OCI-LY7 (cell line): ENCODE results near the gene POLA1. TPM values are rescaled to one million over a fixed set of nuclear protein-coding genes. Genes with fewer than 3 reads are reported as not detected.

Source experiments
- BruUV-seq: library from RNA; stranded (reverse); fragments of 400-500 nt; replicated peaks from 2 replicates; lab custom pipeline; 2021; lab: Mats Ljungman, UMichigan
- CTCF ChIA-PET: fragments of 300-600 bp; sonication (Branson Sonifier 250); formaldehyde crosslinking; loops from one replicate; lab custom pipeline; 2022; ENCODE audit warnings: antibody characterized with exemption; ENCODE audit not compliant: unreplicated experiment; lab: Charles Lee
- POLR2A ChIA-PET: fragments of 300-600 bp; sonication (Branson Sonifier 250); formaldehyde crosslinking; loops from one replicate; lab custom pipeline; 2022; ENCODE audit warnings: antibody characterized with exemption; lab: Charles Lee
- DNase-seq: peaks from one replicate; pipeline ENCODE4 v3.0.0-alpha.2; 2015; ENCODE audit warnings: low spot score
- H2AFZ ChIP-seq: fragments of 200-600 bp; sonication (generic), shearing (Covaris generic); 2 replicates; pipeline ENCODE4 v1.6.1; 2014; ENCODE audit warnings: mild to moderate bottlenecking, antibody characterized with exemption, low read length, moderate library complexity
- H3K27ac ChIP-seq: fragments of 200-600 bp; sonication (generic); 2 replicates; pipeline ENCODE4 v1.5.1; 2014; ENCODE audit warnings: mixed run types, low read depth, mild to moderate bottlenecking, moderate library complexity, low read length, inconsistent platforms; ENCODE audit not compliant: poor library complexity, severe bottlenecking
- H3K36me3 ChIP-seq: fragments of 200-600 bp; sonication (generic); 2 replicates; pipeline ENCODE4 v1.6.1; 2014; ENCODE audit warnings: mild to moderate bottlenecking, antibody characterized with exemption, low read length, moderate library complexity, mixed read lengths; ENCODE audit not compliant: insufficient read depth
- H3K4me1 ChIP-seq: fragments of 200-600 bp; sonication (generic); 2 replicates; pipeline ENCODE4 v1.5.1; 2014; ENCODE audit warnings: mild to moderate bottlenecking, low read length; ENCODE audit not compliant: insufficient read depth, poor library complexity, severe bottlenecking
- H3K4me2 ChIP-seq: fragments of 200-600 bp; sonication (generic); 2 replicates; pipeline ENCODE4 v1.6.1; 2014; ENCODE audit warnings: mild to moderate bottlenecking, low read length
- H3K4me3 ChIP-seq: fragments of 200-600 bp; sonication (generic); 2 replicates; pipeline ENCODE4 v1.5.1; 2014; ENCODE audit warnings: mild to moderate bottlenecking, low read depth, low read length; ENCODE audit not compliant: poor library complexity, severe bottlenecking
- H3K79me2 ChIP-seq: fragments of 200-600 bp; sonication (generic); 2 replicates; pipeline ENCODE4 v1.6.1; 2016; ENCODE audit warnings: low read depth, mild to moderate bottlenecking, low read length, moderate library complexity, mixed read lengths; ENCODE audit not compliant: insufficient read depth
- H3K9me2 ChIP-seq: fragments of 200-600 bp; sonication (generic); 2 replicates; pipeline ENCODE4 v1.6.1; 2016; ENCODE audit warnings: mild to moderate bottlenecking, low read length, mixed read lengths; ENCODE audit not compliant: insufficient read depth
- H3K9me3 ChIP-seq: fragments of 200-600 bp; sonication (generic); 2 replicates; pipeline ENCODE4 v1.6.1; 2014; ENCODE audit warnings: mild to moderate bottlenecking, mixed run types, low read length, mixed read lengths
- H4K20me1 ChIP-seq: fragments of 200-600 bp; sonication (generic); 2 replicates; pipeline ENCODE4 v1.6.1; 2014; ENCODE audit warnings: mild to moderate bottlenecking, antibody characterized with exemption, low read length, moderate library complexity, mixed read lengths; ENCODE audit not compliant: insufficient read depth
- EZH2phosphoT487 ChIP-seq: fragments of 200-600 bp; sonication (generic); IDR thresholded peaks from 2 replicates; pipeline ENCODE4 v1.6.1; 2018; ENCODE audit warnings: low read depth, borderline replicate concordance, mild to moderate bottlenecking, mixed run types, antibody characterized with exemption, low read length, moderate library complexity, mixed read lengths
- intact Hi-C: fragments of 100-400 bp; cut with micrococcal nuclease; formaldehyde crosslinking; loops from one replicate; pipeline ENCODE4 v1.10.0; 2022; ENCODE audit not compliant: unreplicated experiment
- total RNA-seq, 2 experiments: library from RNA; depleted of rRNA in 1 of 2; stranded (reverse); fragments of >200 nt in 1 of 2; shearing (Covaris generic) in 1 of 2; gene quantifications; 2 replicates each; pipeline ENCODE4 v1.2.3, GENCODE V29; 2014 to 2022
- TF ChIP-seq, protein P1 (sequence below): fragments of 200-600 bp; sonication (generic); conservative IDR thresholded peaks from 2 replicates; pipeline ENCODE4 v1.5.1; 2014; ENCODE audit warnings: mild to moderate bottlenecking, antibody characterized with exemption, low read length, moderate library complexity, mixed read lengths

POLA1 gene
- total RNA-seq, 2 experiments from 2014 or later = 58.0 to 65.1 TPM

DNA sequence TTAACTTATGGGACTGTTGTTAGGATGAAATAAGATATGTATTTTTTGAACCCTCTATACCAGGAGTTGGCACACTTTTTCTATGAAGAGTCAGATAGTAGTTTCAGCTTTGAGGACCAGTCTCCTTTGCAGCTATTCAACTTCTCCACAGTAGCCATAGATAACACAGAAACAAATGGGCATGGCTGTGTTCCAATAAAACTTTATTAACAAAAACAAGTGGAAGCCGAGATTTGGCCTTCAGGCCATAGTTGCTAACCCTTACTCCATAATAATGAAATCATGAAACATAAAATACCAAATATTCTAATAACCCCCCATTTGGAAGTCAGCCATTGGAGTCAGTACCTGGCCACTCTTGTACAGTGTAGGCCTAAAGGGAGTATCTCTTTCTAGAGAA, 291.4 kb downstream of the POLA1 start:
- H3K9me2 ChIP-seq = no peaks in the 10 kb centered on the region
- no peaks in the 10 kb centered on the region for H3K9me3 ChIP-seq
- CTCF ChIA-PET = no interaction called here
- no peaks in the 10 kb centered on the region for H3K4me1 ChIP-seq
- DNase-seq = no peak
- no TSS peak for BruUV-seq
- no peak for TF ChIP-seq EZH2phosphoT487
- TF ChIP-seq, protein P1, sequence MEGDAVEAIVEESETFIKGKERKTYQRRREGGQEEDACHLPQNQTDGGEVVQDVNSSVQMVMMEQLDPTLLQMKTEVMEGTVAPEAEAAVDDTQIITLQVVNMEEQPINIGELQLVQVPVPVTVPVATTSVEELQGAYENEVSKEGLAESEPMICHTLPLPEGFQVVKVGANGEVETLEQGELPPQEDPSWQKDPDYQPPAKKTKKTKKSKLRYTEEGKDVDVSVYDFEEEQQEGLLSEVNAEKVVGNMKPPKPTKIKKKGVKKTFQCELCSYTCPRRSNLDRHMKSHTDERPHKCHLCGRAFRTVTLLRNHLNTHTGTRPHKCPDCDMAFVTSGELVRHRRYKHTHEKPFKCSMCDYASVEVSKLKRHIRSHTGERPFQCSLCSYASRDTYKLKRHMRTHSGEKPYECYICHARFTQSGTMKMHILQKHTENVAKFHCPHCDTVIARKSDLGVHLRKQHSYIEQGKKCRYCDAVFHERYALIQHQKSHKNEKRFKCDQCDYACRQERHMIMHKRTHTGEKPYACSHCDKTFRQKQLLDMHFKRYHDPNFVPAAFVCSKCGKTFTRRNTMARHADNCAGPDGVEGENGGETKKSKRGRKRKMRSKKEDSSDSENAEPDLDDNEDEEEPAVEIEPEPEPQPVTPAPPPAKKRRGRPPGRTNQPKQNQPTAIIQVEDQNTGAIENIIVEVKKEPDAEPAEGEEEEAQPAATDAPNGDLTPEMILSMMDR = no peak
- peaks cover 4% of the 10 kb centered on the region; the same call in 1 of the 2 replicates for H3K36me3 ChIP-seq
- intact Hi-C loops = no loop called here
- no peak overlapping the region for H2AFZ ChIP-seq
- no peaks in the 10 kb centered on the region for H4K20me1 ChIP-seq
- H3K4me2 ChIP-seq = no peak overlapping the region
- no peaks in the 10 kb centered on the region for H3K79me2 ChIP-seq
- no peak overlapping the region for H3K27ac ChIP-seq
- POLR2A ChIA-PET = no interaction called here
- H3K4me3 ChIP-seq = no peak overlapping the region

DNA sequence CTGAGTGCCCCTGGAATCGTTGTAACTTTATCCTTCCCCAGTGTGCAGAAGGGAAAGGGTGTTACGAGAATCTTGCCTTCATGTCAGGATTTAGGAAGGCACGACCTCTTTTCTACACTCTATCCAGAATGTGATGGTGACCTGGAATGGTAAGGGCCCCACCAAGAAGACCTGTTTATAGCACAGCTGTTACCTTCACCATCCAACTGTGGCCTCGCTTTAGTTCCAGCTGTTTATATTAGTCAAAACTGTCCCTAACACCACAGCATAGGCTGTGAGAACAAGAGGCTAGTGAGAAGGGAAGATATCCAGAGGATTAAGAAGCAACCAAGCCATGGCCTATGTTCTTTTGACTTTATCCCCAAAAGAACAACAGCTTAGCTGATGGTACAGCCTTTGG, 294.0 kb downstream of the POLA1 start:
- H3K4me3 ChIP-seq = no peak overlapping the region
- no peak overlapping the region for H3K27ac ChIP-seq
- H3K9me3 ChIP-seq = no peaks in the 10 kb centered on the region
- intact Hi-C loops = no loop called here
- H2AFZ ChIP-seq = no peak overlapping the region
- H3K9me2 ChIP-seq = no peaks in the 10 kb centered on the region
- H3K4me2 ChIP-seq = no peak overlapping the region
- TF ChIP-seq, protein P1 = no peak
- no peak for TF ChIP-seq EZH2phosphoT487
- DNase-seq = no peak
- ChIA-PET CTCF (no interaction called here), POLR2A (no interaction called here)
- H3K36me3 ChIP-seq = peaks cover 4% of the 10 kb centered on the region; the same call in 1 of the 2 replicates
- H3K79me2 ChIP-seq = no peaks in the 10 kb centered on the region
- BruUV-seq = no TSS peak
- H4K20me1 ChIP-seq = no peaks in the 10 kb centered on the region
- H3K4me1 ChIP-seq = no peaks in the 10 kb centered on the region

DNA sequence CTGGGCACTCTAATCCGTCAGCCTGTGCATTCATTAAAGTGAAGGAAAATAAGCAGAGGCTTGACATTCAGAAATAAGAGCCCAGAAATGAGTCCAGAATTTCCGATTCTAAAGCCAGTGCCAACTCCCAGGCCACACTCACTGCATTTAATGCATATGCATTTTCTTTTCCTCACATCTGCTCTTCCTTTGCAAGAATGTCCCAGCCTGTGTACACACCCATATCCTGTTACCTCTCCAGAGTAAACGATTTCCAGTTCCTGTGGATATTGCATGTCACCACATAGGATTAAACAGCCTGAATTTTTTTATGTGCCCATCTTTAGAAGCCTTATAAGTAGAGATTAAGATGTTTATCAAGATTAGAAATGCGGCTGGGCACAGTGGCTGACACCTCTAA, 294.6 kb downstream of the POLA1 start:
- Histone ChIP-seq H4K20me1 (no peaks in the 10 kb centered on the region), H3K9me2 (no peaks in the 10 kb centered on the region), H2AFZ (no peak overlapping the region), H3K4me1 (no peaks in the 10 kb centered on the region), H3K36me3 (peaks cover 4% of the 10 kb centered on the region; the same call in 1 of the 2 replicates), H3K27ac (no peak overlapping the region), H3K4me3 (no peak overlapping the region), H3K79me2 (no peaks in the 10 kb centered on the region), H3K4me2 (no peak overlapping the region), H3K9me3 (no peaks in the 10 kb centered on the region)
- no peak for TF ChIP-seq EZH2phosphoT487
- TF ChIP-seq, protein P1 = no peak
- POLR2A ChIA-PET = no interaction called here
- intact Hi-C loops = no loop called here
- no TSS peak for BruUV-seq
- CTCF ChIA-PET = no interaction called here
- DNase-seq = no peak
